ENCODE measurements around the gene CCDC177. TPM values are rescaled to one million over a fixed set of nuclear protein-coding genes. Genes with fewer than 3 reads are reported as not detected.

Gene CCDC177
- total and polyA plus RNA-seq, 7 donors = not detected

GRCh38 chr14:69537900-69538299, 36.8 kb downstream of the CCDC177 start:
- Histone ChIP-seq H3K9me3 (no peaks in the 10 kb centered on the region), H3K27me3 (ENCODE audit: insufficient read depth in 3 of 3, low read length in 2 of 3) (peaks cover 0 to 2% (median 0%) of the 10 kb centered on the region in 3 donors), H3K36me3 (ENCODE audit: insufficient read depth in 1 of 2, low read depth in 1 of 2) (no peaks in the 10 kb centered on the region), H3K27ac (no peak overlapping the region), H3K4me3 (no peak overlapping the region), H3K4me1 (peaks cover 4% of the 10 kb centered on the region)
- 80 to 100% (median 94%) methylated on average over 1 of the region's 1 CpG for WGBS, 3 donors
- no peak for ATAC-seq
- TF ChIP-seq, protein P1, sequence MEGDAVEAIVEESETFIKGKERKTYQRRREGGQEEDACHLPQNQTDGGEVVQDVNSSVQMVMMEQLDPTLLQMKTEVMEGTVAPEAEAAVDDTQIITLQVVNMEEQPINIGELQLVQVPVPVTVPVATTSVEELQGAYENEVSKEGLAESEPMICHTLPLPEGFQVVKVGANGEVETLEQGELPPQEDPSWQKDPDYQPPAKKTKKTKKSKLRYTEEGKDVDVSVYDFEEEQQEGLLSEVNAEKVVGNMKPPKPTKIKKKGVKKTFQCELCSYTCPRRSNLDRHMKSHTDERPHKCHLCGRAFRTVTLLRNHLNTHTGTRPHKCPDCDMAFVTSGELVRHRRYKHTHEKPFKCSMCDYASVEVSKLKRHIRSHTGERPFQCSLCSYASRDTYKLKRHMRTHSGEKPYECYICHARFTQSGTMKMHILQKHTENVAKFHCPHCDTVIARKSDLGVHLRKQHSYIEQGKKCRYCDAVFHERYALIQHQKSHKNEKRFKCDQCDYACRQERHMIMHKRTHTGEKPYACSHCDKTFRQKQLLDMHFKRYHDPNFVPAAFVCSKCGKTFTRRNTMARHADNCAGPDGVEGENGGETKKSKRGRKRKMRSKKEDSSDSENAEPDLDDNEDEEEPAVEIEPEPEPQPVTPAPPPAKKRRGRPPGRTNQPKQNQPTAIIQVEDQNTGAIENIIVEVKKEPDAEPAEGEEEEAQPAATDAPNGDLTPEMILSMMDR (IDR thresholded peaks at IDR 0.05) = no peak
- intact Hi-C loops (cut with DNase I) = loop anchor here (5.0 kb wide), 2 partner anchors 34 to 189 kb away; partner anchors contain the start of gene CCDC177 (in 1 of the 2)
- no peak for DNase-seq

GRCh38 chr14:69536971-69537370, 37.7 kb downstream of the CCDC177 start:
- H3K4me3 ChIP-seq = no peak overlapping the region
- DNase-seq (no peak), ATAC-seq (no peak)
- H3K9me3 ChIP-seq = no peaks in the 10 kb centered on the region
- peaks cover 4% of the 10 kb centered on the region for H3K4me1 ChIP-seq
- H3K36me3 ChIP-seq (ENCODE audit: insufficient read depth in 1 of 2, low read depth in 1 of 2) = no peaks in the 10 kb centered on the region
- intact Hi-C loops (cut with DNase I) = loop anchor here (5.0 kb wide), 2 partner anchors 35 to 190 kb away; partner anchors contain the start of gene CCDC177 (in 1 of the 2)
- TF ChIP-seq, protein P1 (IDR thresholded peaks at IDR 0.05) = no peak
- H3K27ac ChIP-seq = no peak overlapping the region
- H3K27me3 ChIP-seq (ENCODE audit: insufficient read depth in 3 of 3, low read length in 2 of 3) = no peaks in the 10 kb centered on the region

DNA sequence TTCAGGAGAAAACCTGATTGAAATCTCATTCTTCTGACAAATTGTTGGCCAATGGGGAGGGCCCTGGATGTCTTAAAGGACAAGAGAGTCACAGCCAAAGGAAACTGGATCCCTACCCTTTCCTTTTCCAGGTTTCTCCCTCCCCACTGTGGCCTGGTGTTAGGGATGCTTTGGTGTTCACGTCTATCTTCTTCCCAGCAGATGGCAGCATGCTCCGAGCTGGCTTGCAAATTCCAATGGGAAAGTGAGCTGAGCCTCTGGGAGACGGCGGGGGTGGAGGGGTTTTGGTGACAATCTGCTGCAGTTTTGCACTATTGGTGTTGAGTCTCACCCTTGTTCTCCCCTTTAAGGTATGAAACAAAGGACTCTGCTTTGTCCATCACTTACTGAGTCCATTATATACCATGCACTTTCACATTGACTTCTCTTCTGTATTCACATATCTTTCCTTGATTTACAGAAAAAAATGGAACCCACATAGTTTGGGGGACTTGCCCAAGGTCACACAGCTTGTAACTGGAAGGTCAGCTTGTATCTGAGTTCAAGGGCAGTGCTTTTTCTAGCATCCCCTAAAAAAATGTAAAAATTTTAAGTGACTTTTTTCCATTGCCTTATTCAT, 39.3 kb downstream of the CCDC177 start:
- Histone ChIP-seq H3K9me3 (no peaks in the 10 kb centered on the region), H3K36me3 (ENCODE audit: insufficient read depth in 1 of 2, low read depth in 1 of 2) (no peaks in the 10 kb centered on the region), H3K4me3 (no peak overlapping the region), H3K4me1 (peaks cover 4% of the 10 kb centered on the region), H3K27ac (no peak overlapping the region), H3K27me3 (ENCODE audit: insufficient read depth in 3 of 3, low read length in 2 of 3) (no peaks in the 10 kb centered on the region)
- 0 to 2% (median 0%) methylated on average over 4 of the region's 4 CpGs for WGBS, 3 donors
- TF ChIP-seq, protein P1 (IDR thresholded peaks at IDR 0.05) = peak; percentile 52
- ATAC-seq (peak; percentile 56 to 76 (median 72)), DNase-seq (peak in 1 of 2 donors; percentile 30)
- intact Hi-C loops (cut with DNase I) = loop anchor here (2.0 to 5.0 kb wide), 3 partner anchors 37 to 192 kb away; partner anchors contain the start of gene CCDC177 (in 2 of the 2)

DNA sequence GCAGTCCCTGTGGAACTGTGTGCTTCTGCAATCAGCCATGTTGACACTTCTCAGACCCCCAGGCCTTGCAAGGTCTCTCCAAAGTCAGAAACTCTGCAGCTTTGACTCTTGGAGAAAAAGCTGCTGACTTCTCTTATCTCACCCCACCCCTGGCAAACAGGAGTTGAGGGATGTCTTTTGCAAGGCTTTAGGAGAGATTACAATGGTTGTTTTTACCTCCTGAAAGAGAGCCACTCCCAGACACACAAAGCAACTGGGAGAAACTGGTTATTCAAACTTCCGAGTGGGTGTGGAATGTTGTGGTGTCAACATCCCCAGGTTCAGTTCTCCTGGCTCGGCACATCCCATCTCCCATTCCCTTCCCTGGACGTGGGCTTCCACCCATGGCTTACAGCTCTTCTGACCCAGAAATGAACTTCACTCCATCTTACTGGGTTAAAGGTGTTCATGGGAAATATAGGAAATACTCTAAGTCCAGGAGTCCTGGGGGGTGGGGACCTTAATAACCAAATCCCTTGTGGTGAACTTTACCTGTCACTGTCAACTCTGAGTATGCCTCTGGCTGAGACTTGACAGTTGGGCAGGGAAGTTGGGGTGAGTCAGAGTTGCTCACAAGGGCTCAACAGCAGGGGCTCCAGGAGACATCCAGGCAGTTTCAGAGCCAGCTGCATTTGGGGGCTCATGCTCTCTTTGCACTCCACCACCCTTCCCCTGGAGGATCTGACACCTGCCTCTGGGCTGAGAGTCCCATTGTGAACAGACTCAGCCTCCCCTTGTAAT, 41.9 kb downstream of the CCDC177 start:
- TF ChIP-seq, protein P1 (IDR thresholded peaks at IDR 0.05) = no peak
- Histone ChIP-seq H3K4me3 (no peak overlapping the region), H3K36me3 (ENCODE audit: insufficient read depth in 1 of 2, low read depth in 1 of 2) (no peaks in the 10 kb centered on the region), H3K27ac (no peak overlapping the region), H3K27me3 (ENCODE audit: insufficient read depth in 3 of 3, low read length in 2 of 3) (peaks cover 0 to 2% (median 0%) of the 10 kb centered on the region in 3 donors), H3K9me3 (no peaks in the 10 kb centered on the region), H3K4me1 (no peaks in the 10 kb centered on the region)
- intact Hi-C loops (cut with DNase I) = no loop called here
- ATAC-seq (no peak), DNase-seq (no peak)
- 60 to 65% (median 62%) methylated on average over 3 of the region's 3 CpGs for WGBS, 3 donors
